HG02973 (cell line): Measurements from ENCODE around the gene DNER.
"Not testable (repeated sequence)": the region's sequence is repeated elsewhere in the genome, so short reads cannot be mapped to it uniquely, and the experiment has no call there.

ENCODE experiments used
- ATAC-seq: cut with Tn5 transposase; IDR thresholded peaks from one replicate; pipeline ENCODE4 v1.9.1; 2021; ENCODE audit warnings: moderate library complexity; ENCODE audit not compliant: unreplicated experiment

DNER gene

GRCh38 chr2:229346816-229347540 lies 367.4 kb downstream of the DNER start:
- ATAC-seq = no peak

GRCh38 chr2:229344955-229345354 lies 369.4 kb downstream of the DNER start:
- ATAC-seq = no peak

GRCh38 chr2:229344151-229344551 lies 370.2 kb downstream of the DNER start:
- no peak for ATAC-seq

- no peak for ATAC-seq
Measured at GRCh38 chr2:229343661-229344060, 370.7 kb downstream of the DNER start.

GRCh38 chr2:229342376-229342775 lies 372.0 kb downstream of the DNER start:
- ATAC-seq = no peak

GRCh38 chr2:229340086-229340760 lies 374.1 kb downstream of the DNER start:
- no peak for ATAC-seq

GRCh38 chr2:229339618-229340017 lies 374.7 kb downstream of the DNER start:
- no peak for ATAC-seq

GRCh38 chr2:229339171-229339570 lies 375.2 kb downstream of the DNER start:
- ATAC-seq = not testable (repeated sequence)

- no peak for ATAC-seq
Measured at GRCh38 chr2:229335877-229336346, 378.4 kb downstream of the DNER start.

GRCh38 chr2:229335330-229335729 lies 379.0 kb downstream of the DNER start:
- no peak for ATAC-seq

- ATAC-seq = no peak
Measured at GRCh38 chr2:229330952-229331351, 383.4 kb downstream of the DNER start.

- ATAC-seq = no peak
Measured at GRCh38 chr2:229319558-229319957, 394.8 kb downstream of the DNER start.

GRCh38 chr2:229314117-229314516 lies 400.2 kb downstream of the DNER start:
- ATAC-seq = no peak

GRCh38 chr2:229313591-229313990 lies 400.8 kb downstream of the DNER start:
- no peak for ATAC-seq
